Gastroesophageal sphincter (tissue), 3 donors: Measurements from ENCODE around the gene LRRC45.

Source experiments
- POLR2A ChIP-seq, 2 donors: fragments of 450-650 bp; IDR thresholded peaks; one replicate each; pipeline ENCODE4 v1.6.1; 2017; ENCODE audit warnings: antibody characterized with exemption in 2 of 2, mild to moderate bottlenecking in 2 of 2, moderate library complexity in 1 of 2
- POLR2AphosphoS5 ChIP-seq: sonication (generic); formaldehyde crosslinking; IDR thresholded peaks from one replicate; pipeline ENCODE4 v1.6.1; 2017; ENCODE audit warnings: antibody characterized with exemption
- TF ChIP-seq, protein P1 (sequence below), 4 experiments: fragments of 200-600 bp in 2 of 4; fragments of 450-650 bp in 2 of 4; sonication (generic) in 1 of 4; IDR thresholded peaks; one replicate each; pipeline ENCODE4 v1.5.1; 2017 to 2019; ENCODE audit warnings: antibody characterized with exemption in 4 of 4, mild to moderate bottlenecking in 2 of 4, moderate library complexity in 2 of 4

DNA sequence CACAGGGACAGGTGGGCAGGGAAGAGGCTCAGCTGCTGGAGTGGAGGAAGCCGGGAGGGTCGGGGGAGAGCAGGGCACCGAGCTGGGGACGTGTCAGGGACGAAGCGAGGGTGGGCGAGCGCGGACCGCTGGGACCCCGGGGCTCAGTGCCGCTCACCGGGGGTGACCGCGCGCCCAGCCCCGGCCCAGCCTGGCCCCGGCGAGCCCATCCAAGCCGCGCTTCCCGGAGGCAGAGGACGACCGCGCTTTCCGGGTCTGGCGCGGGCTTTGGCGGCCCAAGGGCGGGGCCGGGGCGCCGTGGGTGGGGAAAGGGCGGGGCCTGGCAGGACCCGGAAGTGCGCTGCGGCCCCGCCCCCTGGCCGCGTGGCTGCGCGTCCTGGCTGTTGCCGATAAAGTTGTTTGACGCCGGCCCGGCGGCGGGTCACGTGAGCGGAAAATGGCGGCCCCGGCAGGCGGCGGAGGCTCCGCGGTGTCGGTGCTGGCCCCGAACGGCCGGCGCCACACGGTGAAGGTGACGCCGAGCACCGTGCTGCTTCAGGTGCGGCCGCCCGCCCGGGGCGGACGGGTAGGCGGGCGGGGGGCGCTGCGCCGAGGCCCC lies 45.8 kb upstream of the LRRC45 start, which contains the start of gene ASPSCR1:
- TF ChIP-seq, protein P1, sequence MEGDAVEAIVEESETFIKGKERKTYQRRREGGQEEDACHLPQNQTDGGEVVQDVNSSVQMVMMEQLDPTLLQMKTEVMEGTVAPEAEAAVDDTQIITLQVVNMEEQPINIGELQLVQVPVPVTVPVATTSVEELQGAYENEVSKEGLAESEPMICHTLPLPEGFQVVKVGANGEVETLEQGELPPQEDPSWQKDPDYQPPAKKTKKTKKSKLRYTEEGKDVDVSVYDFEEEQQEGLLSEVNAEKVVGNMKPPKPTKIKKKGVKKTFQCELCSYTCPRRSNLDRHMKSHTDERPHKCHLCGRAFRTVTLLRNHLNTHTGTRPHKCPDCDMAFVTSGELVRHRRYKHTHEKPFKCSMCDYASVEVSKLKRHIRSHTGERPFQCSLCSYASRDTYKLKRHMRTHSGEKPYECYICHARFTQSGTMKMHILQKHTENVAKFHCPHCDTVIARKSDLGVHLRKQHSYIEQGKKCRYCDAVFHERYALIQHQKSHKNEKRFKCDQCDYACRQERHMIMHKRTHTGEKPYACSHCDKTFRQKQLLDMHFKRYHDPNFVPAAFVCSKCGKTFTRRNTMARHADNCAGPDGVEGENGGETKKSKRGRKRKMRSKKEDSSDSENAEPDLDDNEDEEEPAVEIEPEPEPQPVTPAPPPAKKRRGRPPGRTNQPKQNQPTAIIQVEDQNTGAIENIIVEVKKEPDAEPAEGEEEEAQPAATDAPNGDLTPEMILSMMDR (IDR thresholded peaks at IDR 0.05), result peak in 1 of 4 experiments; percentile 5
- TF ChIP-seq POLR2A (IDR thresholded peaks at IDR 0.05), result peak; percentile 67 to 89
- no peak for TF ChIP-seq POLR2AphosphoS5
